Activated gamma-delta T cell (primary cell): ENCODE data around the gene RBMS2.

Experiments used
- DNase-seq: peaks from one replicate; lab custom pipeline; 2025; lab: John Stamatoyannopoulos, UW

Gene RBMS2

DNA sequence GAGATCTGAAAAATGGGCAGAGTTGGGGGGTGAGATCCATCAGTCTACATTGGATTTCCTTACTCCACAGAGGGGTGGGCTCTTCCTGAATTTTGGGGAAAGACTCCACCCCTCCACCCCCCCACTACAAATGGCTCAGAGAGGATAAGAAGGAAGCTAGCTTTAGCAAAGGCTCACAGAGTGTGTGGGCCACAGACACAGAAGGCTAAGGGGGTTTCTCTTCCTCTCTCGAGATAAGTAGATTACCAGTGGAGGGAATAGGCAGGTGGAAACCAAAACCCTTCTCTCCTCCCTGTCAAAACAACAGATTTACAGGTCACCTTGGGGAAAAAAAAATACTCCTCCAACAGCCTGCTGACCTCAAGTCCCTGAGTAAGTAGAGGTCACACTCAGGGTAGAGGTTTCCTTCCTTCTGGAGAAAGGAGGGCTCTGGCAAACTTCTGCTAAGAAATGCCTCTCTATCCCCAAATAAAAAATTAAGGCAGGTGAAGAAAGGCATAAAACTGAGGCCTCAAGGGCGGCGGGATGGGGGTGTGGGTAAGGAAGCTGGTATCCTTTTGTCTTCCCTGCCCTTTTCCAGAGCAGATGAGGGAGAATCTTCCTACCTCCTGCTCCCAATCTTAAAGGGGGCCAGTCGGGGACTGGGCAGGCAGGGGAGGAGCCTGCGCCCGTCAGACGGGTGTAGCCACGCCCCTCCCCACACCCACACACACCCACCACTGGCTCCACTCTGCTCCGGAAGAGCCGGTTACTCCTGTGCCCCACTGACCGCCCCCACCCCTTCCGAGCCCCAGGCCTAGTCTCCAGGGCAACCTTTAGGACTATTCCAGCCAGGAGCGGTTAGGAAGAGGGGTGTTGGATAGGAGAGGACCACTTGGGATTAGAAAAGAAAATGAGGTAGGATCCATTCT, 110.4 kb downstream of the RBMS2 start:
- DNase-seq = peak; percentile 25

DNA sequence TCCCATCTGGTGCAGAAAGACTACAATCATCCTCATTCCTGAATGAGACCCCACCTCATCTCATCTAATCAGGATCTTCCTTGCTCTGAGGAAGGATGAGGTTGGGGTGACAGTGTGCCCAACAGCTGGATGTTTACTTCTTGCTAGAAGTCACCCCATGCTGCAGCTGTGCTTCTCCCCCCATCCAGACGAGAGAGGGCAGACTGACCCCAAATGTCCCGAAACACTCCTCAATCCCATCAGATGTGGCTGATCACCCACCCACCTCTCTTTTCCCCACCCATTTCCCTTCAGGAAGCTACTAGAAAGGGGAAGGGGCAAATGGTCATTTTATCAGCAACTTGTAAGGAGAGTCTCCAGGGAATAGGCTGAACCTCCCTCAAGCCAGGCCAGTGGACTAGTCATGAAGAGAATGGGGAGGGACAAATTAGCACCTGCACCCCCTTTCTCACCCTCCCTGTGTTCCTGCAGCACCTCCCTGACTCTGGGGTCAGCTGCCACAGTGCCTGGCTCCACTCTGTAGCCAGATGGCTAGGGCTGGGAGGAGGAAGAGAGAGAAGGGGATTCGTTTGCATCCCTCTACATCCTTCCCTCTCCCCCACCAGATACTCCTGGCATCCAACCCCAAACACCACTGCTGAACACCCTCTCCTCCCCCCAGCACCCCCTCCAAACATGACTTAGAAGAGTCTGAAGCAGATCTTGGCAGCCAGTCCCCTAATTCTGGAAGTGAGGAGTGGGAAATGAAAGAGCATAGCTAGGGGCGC, 111.3 kb downstream of the RBMS2 start:
- DNase-seq = no peak

DNA sequence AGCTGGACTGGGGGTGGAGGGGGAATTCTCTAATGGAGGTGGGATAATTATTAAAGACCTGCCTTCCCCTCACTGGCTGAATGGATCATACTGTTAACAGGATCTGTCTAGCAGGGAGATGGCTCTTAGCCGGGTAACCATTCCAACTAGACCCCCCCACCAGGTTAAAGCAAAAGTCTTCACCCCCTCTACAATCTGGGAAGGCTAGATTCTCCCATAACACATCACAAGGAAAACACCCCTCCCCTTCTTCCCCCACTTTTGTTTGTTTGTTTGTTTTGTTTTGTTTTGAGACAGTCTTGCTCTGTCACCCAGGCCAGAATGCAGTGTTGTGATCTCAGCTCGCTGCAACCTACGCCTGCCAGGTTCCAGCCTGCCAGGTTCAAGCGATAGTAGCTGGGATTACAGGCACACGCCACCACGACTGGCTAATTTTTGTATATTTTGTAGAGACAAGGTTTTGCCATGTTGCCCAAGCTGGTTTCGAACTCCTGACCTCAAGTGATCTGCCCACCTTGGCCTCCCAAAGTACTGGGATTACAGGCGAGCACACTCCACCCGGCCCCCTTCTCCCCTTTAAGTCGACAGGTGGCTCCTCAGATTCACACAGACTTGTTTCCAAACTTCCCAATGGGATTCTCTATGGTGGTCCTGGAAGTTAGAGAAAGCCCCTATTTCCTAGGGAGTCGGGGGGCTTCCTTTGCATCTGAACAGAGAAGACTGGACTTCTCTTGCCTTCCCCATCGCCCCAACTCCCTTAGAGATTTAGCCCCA, 112.0 kb downstream of the RBMS2 start:
- DNase-seq = no peak

DNA sequence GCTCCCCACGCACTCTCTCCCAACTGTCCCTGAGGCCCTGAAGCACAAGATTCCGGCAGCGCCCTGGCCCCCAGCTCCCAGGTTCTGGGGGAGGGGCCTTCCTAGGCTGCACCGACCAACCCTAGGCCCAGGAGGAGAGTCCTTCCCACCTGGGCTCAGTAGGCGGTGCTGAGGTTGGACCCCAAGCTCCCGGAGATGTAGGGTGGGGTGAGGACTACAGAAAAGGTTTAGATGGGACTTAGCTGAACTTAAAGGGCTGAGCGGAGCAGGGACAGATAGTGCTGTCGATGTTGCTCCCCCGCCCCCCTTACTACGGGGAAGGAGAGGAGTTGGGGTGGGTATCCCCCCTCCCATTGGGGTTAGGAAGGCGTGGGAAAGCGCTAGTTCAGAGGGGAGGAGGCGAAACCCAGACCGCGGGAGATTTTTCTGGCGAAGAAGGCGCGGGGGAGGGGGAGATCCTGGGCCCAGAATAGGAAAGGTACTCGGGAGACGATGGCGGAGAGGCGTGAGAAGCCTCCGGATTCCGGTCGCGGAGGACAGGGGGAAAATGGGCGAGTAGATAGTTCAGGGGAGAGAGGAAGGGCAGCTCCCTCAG, 112.7 kb downstream of the RBMS2 start:
- DNase-seq = no peak

DNA sequence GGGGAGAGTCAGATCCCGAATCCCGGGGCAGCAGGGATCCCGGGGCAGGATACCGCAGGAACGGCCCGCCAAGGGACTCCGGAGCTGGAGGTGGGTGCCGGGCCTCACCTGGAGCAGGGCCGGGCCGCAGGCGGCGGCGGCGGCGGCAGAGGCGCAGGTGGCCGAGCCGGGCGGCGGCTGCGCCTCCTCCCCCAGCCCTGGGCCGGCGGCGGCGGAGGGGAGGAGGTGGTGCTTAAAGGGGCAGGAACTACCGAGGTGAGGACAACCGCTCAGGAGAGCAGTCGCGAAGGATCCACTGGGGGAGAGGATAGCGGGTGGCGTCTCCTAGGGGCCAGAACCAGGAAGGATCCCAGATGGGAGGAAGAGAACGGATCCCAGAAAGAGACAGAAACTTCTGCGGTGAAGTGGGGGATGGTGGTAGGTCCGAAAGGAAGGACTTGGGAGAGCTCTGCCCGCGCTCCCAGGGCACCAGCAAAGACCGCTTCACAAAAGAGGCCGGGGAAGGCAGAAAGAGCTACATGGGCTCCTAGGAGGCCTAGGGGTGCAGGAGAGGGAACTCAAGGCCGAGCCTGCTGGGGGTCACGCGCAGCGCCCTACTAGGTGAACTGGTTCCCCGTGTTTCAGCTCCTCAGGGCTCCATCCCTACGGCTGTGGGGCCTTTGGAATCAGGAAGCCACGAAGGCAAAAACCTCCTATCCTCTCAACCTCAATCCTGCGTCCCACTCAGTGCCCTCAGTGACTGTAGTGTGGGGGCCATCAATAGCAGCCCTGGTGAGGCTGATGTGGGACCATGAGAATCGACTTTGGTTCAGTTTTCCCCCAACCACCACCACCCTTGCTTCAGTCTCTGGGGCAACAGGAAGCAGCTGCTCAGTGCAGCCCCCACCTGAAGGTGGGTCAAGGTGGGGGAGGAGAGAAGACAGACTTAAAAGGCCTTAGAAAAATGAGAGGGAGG, 113.5 kb downstream of the RBMS2 start:
- DNase-seq = peak; percentile 52

DNA sequence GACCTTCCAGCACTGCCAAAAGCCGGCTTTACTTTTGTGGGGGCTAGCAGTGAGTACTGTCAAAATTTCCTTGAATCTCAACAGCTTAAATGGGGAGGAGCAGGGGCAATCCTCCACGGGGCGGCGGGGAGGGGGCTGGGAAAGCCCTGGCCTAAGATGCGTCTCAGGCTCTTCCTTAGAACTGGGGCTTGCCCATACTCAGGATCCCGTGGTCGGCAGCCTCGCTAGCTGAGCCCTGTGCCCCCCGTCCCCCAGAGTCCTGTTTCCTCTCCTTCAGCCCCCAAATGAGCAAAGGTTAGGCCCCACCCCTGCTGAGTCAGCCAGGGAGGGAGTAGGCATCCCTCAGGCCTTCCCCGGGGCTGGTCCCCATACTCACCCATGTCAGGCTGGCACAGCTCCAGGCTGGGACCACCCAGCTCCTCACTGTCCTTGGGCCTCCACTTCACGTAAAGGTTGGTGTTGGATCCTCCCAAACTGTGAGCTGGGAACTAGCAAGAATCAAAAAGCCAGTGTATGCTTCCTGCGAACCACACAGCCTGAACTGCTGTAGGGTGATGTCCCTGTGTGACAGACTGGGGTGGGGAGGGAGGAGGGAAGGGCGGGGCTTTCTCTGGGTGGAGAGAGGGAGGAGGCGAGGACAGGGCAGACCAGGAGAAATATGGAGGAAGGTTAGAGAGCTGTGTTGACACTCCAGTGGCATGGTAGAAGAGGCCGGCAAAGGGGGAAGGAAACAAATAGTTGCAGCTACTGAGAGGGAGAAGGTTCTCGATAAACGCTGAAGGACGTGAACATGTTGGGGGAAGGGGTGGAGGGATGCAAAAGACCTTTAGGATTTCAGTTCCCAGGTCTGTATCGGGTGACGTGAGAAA, 114.4 kb downstream of the RBMS2 start:
- DNase-seq = peak; percentile 16

DNA sequence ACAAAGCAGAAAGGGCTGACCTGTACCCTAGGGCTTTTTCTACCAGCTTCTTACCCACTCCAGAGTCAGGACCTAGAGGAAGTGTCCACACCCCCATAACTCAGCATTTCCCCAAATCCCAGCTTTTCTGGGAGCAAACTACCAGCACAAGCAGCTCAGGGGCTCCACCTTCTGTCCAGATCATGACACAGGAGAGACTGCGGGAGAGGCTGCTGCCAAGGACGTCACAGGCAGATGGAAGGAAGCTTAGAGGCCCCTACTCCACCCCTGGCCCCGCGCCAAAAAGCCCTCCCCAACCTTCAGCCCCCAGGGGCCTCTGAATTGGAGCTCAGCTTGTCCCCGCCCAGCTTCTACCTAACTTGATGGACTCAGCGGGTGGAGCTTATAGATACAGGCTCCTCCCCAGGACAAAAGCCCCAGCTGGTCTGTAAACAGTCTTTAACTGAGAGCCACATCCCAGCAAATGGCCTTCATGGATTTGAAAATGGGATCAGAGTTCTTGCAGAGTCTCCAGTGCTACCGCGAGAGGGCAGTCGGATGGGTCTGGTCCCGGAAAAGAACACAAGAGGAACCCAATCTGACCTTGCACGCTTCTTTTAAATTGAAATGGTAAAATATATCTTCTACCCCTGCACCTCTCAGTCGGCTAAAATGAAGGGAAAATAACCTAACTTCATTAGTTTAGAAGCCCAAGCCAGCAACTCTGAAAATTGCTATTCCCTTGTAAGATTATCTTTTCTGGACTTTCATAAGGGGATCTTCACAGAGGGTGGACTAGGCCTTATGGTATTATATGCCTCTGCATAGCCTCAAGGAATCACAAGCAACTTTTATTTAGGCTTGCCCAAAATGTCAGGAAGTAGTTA, 115.3 kb downstream of the RBMS2 start:
- peak; percentile 79 for DNase-seq

DNA sequence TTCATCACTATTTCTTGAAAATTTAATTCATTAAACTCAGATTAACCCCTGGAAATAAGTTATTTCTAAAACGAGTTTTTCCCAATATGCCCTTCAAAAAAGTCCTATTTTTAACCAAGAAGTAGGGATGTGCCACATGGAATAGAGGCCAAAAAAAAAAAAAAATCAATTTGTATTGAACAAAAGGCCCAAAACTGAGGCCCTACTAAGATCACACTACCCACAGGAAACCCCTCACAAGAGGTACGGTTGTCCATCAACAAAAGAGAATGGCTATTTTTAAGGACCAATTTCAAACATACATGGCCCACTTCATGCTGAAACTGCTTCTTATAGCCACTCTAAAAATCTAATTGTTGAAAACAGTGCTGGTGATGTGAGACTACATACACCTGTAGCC, 116.0 kb downstream of the RBMS2 start:
- DNase-seq = no peak

DNA sequence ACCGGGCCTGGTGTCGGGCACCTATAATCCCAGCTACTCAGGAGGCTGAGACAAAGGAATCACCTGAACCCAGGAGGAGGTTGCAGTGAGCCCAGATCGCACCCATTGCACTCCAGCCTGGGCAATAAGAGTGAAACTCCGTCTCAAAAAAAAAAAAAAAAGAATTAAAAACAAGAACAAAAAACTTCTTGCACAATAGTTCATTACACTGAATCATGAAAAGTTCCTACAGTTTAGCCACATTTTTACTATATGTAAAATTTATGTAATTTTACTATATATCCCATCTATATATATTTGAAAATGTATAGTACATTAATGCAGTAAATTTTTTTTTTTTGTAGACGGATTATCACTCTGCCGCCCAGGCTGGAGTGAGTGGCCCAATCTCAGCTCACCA, 119.6 kb downstream of the RBMS2 start:
- no peak for DNase-seq

DNA sequence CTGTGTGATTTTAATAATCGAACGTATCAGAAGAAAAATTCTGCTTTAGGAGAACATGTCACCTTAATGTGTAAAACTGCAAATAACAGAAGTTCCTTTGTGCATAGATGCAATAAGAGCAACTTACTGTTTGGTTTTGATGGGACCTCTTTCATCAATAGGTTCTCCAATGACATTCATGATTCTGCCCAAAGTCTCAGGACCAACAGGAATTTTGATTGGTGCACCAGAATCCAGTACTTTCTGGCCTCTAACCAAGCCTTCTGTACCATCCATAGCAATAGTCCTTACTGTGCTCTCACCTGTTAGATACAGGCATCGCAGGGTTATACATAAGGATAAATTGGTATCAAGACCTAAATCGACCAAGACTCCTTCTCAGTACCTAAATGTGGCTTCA, 123.0 kb downstream of the RBMS2 start:
- no peak for DNase-seq

DNA sequence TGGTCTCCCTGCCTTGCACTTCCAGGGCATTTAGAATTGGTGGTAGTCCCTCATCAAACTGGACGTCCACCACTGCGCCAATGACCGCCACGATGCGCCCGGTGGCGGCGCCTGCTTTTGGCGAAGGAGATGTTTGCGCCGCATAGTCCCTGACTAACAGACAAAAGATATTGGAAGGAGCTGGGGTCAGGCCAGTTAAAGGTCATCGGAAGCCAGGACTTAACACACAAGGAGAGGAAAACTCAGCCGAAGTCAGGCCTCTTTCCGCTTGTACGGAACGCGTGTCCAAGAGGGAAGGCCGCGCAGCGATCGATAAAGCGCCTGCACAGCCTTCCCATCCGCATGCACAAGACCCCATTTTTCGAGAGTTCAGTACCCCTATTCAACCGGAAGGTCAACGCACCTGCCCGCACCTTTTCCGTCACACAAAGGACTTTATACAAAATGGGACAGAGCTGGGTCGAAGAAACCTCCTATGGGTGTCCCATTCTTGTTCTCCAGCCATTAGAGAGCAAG, 123.6 kb downstream of the RBMS2 start:
- DNase-seq = no peak
